Measurements from ENCODE around the gene HBM.
"Not testable (repeated sequence)": the region's sequence is repeated elsewhere in the genome, so short reads cannot be mapped to it uniquely, and the experiment has no call there.

The HBM gene

DNA sequence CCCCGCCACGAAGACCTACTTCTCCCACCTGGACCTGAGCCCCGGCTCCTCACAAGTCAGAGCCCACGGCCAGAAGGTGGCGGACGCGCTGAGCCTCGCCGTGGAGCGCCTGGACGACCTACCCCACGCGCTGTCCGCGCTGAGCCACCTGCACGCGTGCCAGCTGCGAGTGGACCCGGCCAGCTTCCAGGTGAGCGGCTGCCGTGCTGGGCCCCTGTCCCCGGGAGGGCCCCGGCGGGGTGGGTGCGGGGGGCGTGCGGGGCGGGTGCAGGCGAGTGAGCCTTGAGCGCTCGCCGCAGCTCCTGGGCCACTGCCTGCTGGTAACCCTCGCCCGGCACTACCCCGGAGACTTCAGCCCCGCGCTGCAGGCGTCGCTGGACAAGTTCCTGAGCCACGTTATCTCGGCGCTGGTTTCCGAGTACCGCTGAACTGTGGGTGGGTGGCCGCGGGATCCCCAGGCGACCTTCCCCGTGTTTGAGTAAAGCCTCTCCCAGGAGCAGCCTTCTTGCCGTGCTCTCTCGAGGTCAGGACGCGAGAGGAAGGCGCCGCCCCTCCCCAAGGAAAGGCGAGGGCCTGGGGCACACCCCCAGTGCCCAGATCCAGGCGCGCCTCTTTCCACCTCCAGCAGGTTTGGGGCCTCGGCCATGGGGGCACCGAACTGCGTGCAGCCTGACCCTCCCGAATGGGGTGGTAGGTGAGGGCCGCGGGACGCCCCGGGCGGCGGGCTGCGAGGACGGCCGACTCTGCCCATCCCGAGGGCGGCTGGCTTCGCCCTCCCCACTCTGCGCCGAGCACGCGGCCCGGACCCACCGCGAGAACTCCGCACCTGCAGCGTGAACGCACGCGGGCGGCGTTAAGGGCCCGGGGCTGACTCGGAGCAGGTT, 15.1 kb downstream of the HBM start:
- FAIRE-seq (peak; percentile 95), DNase-seq (ENCODE audit: insufficient read length, low spot score) (peak; percentile 91)

GRCh38 chr16:181565-182021, 15.8 kb downstream of the HBM start:
- DNase-seq (ENCODE audit: insufficient read length, low spot score) (no peak), FAIRE-seq (no peak)

GRCh38 chr16:183005-183404, 17.2 kb downstream of the HBM start:
- FAIRE-seq = no peak
- no peak for DNase-seq (ENCODE audit: insufficient read length, low spot score)

DNA sequence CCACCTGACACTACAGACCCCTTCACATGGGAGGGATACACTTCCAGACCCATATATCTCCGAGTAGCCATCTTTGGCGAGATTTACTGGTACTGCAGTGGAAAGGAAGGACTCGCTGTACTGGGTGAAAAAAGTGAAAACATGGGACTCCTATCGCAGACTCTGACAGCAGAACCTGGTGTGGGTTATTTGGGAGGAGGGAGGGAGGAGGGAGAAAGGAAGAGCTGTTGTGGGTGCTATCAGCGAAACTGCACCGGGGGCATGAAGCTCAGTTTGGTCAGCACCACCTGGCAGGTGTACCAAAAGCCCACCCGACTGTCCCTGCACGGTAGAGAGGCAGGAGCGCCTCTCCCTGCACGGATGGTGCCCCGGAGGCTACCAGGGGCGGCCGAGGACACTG, 19.4 kb downstream of the HBM start:
- DNase-seq (ENCODE audit: insufficient read length, low spot score) (no peak), FAIRE-seq (no peak)

GRCh38 chr16:185691-186090, 19.9 kb downstream of the HBM start:
- no peak for FAIRE-seq
- no peak for DNase-seq (ENCODE audit: insufficient read length, low spot score)

DNA sequence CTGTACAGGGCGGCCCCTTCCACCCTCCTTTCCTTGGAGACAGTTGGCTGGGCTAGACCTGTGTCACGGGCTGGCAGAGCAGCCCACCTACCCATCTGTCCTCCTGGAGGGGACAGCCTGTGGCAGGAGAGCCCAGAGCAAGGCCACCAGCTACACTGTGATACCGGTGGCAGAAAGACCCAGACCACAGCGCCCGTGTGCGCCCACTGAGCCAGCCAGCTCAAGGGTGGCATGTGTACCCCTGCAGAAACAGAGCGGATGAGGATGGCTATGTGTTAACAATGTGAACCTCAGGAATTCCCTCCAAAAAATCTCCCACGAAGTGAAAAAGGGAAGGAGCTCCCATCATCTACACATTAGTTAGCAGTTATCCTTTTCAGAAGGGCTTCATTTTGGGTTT, 21.6 kb downstream of the HBM start:
- DNase-seq (ENCODE audit: insufficient read length, low spot score) (no peak), FAIRE-seq (no peak)

DNA sequence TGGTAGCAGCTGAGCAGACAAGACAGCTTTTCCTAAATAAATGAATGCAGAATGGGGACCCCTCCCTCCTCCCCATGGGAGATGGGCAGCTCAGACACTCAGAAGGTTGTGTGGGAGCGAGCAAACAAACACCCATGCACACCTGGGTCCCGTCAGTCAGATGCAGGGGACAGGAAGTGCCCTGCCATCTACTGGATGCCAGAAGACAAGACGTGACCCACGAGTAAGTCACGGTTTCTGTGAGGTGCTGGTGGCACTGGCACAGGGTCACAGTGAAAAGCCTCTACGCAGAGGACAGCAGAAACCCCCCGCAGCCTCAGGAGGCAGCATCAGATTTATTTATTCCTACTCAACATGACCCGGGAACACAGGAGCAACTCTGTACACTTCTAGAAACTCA, 22.9 kb downstream of the HBM start:
- DNase-seq (ENCODE audit: insufficient read length, low spot score) = no peak
- FAIRE-seq = no peak

- no peak for FAIRE-seq
- DNase-seq (ENCODE audit: insufficient read length, low spot score) = no peak
Observed at GRCh38 chr16:189604-190186, 23.9 kb downstream of the HBM start.

- DNase-seq (ENCODE audit: insufficient read length, low spot score) (no peak), FAIRE-seq (no peak)
Observed at GRCh38 chr16:191831-192230, 26.1 kb downstream of the HBM start.

DNA sequence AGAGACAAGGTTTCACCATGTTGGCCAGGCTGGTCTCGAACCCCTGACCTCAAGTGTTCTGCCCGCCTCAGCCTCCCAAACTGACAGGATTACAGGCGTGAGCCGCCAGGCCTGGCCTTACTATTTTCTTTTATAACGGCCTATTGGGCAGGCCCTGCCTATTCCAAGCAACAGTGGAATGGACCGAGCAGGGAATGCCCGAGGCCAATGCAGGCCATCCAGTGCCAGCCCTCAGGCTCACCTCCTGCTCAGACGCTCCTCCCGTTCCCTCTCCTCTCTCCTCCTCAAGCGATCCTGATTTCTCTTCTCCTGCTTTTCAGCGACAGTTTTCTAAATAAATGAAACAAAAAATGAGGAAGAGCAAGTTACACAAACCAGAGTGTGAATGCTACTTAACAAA, 26.9 kb downstream of the HBM start:
- no peak for FAIRE-seq

GRCh38 chr16:193441-193840, 27.7 kb downstream of the HBM start:
- FAIRE-seq = no peak
- no peak for DNase-seq (ENCODE audit: insufficient read length, low spot score)

More for the DNA sequence above, 26.9 kb downstream of the HBM start:
- DNase-seq (ENCODE audit: insufficient read length, low spot score) = no peak

GRCh38 chr16:194516-194915, 28.7 kb downstream of the HBM start:
- DNase-seq (ENCODE audit: insufficient read length, low spot score) (no peak), FAIRE-seq (no peak)

DNA sequence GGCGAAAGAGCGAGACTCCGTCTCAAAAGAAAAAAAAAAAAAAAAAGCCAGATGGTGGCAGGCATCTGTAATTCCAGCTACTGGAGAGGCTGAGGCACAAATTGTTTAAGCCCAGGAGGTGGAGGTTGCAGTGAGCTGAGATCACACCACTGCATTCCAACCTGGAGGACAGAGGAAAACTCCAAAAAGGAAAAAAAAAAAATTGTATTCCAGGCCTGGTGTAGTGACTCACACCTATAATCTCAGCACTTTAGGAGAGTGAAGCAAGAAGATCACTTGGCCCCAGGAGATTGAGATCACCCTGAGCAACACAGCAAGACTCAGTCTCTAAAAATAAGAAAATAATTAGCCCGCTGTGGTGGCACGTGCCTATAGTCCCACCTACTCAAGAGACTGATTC, 34.6 kb downstream of the HBM start:
- no peak for FAIRE-seq

DNA sequence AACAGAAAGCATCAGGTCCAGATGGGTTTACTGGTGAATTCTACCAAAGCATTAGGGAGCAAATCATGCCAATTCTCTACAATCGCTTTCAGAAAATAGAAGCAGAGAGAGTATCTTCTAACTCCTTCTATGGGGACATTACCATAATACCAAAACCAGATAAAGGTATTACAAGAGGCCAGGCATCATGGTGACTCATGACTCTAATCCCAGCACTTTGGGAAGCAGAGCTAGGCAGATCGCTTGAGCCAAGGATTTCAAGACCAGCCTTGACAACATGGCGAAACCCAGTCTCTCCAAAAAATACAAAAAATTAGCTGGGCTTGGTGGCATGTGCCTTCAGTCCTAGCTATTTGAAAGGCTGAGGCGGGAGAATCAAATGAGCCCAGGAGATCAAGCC, 37.5 kb downstream of the HBM start:
- FAIRE-seq (no peak), DNase-seq (ENCODE audit: insufficient read length, low spot score) (no peak)

More for the DNA sequence above, 34.6 kb downstream of the HBM start:
- DNase-seq (ENCODE audit: insufficient read length, low spot score) = no peak

DNA sequence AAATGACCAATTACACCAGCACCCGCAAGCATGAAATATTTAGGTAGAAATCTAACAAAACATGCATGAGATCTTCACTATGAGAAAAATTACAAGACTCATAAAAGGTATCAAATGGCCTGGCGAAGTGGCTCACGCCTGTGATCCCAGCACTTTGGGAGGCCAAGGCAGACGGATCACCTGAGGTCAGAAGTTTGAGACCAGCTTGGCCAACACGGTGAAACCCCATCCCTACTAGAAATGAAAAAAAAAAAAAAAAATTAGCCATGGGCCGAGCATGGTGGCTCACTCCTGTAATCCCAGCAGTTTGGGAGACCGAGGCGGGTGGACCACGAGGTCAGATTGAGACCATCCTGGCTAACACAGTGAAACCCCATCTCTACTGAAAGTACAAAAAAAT, 38.3 kb downstream of the HBM start:
- DNase-seq (ENCODE audit: insufficient read length, low spot score); FAIRE-seq: not testable (repeated sequence)

GRCh38 chr16:209359-209758, 43.6 kb downstream of the HBM start:
- DNase-seq (ENCODE audit: insufficient read length, low spot score); FAIRE-seq: not testable (repeated sequence)

GRCh38 chr16:211631-212180, 45.9 kb downstream of the HBM start:
- not testable (repeated sequence) for FAIRE-seq

DNA sequence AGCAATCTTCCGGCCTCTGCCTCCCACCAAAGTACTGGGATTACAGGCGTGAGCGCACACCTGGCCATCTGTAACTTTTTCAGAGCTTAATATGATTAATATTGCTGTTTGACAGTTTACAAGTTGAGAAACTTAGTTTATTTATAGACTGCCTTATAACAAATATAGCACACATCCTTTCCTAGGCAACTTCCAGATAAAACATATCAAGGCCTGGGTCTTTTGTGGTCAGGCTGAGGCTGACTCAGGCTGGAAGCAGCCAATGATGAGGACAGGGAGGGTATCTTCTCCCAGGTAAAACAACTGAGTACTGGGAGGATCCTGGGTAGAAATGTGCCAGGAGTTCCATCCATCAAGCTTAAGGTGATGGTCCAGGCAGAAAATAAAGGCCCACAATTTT, 47.2 kb downstream of the HBM start:
- FAIRE-seq (no peak), DNase-seq (ENCODE audit: insufficient read length, low spot score) (no peak)

More at GRCh38 chr16:211631-212180, 45.9 kb downstream of the HBM start:
- not testable (repeated sequence) for DNase-seq (ENCODE audit: insufficient read length, low spot score)
